HG02884 (cell line): ENCODE data around the gene DEAF1.

Experiments
- ATAC-seq: cut with Tn5 transposase; IDR thresholded peaks from one replicate; pipeline ENCODE4 v1.9.1; 2021; ENCODE audit warnings: mild to moderate bottlenecking, moderate library complexity; ENCODE audit not compliant: unreplicated experiment

The DEAF1 gene

GRCh38 chr11:626475-627307 lies 68.3 kb downstream of the DEAF1 start, which contains the start of gene SCT:
SCT (minus strand) TSS chr11:627181; CDS start chr11:627143, 38 bp downstream.
- no peak for ATAC-seq

- no peak for ATAC-seq
Measured at GRCh38 chr11:625636-626268, 69.3 kb downstream of the DEAF1 start.

GRCh38 chr11:624705-625635 lies 70.1 kb downstream of the DEAF1 start, which contains the start of gene CDHR5:
CDHR5 (minus strand) TSS chr11:624955; CDS start chr11:624902, 53 bp downstream.
- ATAC-seq = no peak

- ATAC-seq = no peak
Measured at GRCh38 chr11:623999-624704, 70.9 kb downstream of the DEAF1 start.

DNA sequence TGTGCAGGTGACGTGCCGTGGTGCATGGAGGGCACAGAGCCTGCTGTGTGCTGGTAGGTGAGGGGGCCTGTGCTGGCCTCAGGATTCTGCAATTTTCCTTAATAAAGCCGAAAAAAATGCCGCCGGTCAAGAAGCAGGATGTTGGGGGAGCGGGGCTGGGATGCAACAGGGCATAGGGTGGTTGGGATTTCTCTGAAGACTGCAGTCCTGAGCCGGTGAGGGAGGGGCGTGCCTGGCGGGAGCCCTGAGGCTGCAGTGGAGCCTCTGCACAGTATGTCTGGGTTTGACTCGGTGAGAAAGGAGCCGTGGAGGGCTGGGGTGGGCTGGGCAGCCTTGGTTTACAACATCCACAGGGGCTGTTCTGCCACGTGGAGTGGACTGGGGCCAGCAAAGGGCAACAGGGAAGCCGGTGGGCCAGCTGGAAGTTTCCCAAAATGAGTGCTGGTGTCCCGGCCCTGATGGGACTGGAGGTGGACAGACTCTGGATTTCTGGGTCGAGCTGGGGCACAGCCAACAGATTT lies 71.6 kb downstream of the DEAF1 start:
- ATAC-seq = no peak

DNA sequence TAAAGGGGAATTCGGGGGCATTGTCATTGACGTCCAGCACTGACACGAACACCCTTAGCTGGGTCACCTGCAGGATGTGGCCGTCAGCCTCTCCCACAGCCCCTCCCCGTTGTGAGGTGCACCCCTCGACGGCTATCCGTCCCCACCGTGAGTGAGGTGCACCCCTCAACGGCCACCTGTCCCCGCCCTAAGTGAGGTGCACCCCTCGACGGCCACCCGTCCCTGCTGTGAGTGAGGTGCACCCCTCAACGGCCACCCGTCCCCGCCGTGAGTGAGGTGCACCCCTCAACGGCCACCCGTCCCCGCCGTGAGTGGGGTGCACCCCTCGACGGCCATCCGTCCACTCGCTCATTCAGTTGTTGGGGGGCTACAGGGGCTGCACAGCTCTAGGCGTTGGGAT lies 73.2 kb downstream of the DEAF1 start:
- no peak for ATAC-seq

GRCh38 chr11:620935-621814 lies 73.8 kb downstream of the DEAF1 start:
- no peak for ATAC-seq

DNA sequence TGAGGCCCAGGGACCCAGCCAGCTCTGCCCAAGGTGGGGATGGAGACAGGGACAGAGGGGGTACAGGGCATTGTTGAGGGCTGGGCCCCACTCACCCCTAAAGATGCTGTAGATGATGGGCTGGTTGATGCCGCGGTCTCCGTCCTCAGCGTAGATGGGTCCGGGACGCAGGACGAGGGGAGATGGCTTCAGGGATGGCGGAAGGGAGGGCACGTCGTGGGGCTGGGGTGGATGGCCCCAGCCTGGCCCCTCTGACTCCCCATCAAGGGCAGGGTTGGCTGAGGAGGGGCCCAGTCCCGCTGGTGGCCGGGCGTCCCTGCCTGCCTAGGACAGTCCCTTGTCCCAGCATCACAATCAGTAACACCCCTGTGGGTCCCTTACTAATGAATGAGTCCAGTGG lies 74.8 kb downstream of the DEAF1 start:
- no peak for ATAC-seq

DNA sequence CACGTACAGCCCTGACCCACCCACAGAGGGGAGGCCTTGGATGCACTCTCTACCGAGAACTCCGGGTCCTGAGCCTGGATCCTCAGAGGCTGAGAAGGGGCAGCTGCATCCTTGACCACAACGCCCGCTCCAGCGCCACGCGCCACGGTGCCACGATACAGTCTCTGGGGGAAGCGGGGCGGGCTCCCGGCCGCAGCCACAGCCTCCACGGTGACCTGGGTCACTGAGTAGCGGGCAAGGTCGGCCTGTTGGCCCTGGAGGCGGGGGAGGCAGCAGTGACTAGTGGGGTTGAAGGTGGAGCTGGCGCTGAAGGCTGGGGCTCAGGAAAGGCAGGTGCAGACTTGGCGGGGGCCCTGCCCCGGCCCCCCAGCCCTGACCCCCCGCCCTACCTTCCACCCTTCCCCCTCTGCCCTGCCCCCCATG lies 75.4 kb downstream of the DEAF1 start:
- no peak for ATAC-seq

GRCh38 chr11:618856-619627 lies 76.0 kb downstream of the DEAF1 start:
- no peak for ATAC-seq

- no peak for ATAC-seq
Measured at GRCh38 chr11:617912-618682, 76.9 kb downstream of the DEAF1 start.

- no peak for ATAC-seq
Measured at GRCh38 chr11:617199-617911, 77.7 kb downstream of the DEAF1 start.

GRCh38 chr11:616320-617198 lies 78.5 kb downstream of the DEAF1 start:
- no peak for ATAC-seq

DNA sequence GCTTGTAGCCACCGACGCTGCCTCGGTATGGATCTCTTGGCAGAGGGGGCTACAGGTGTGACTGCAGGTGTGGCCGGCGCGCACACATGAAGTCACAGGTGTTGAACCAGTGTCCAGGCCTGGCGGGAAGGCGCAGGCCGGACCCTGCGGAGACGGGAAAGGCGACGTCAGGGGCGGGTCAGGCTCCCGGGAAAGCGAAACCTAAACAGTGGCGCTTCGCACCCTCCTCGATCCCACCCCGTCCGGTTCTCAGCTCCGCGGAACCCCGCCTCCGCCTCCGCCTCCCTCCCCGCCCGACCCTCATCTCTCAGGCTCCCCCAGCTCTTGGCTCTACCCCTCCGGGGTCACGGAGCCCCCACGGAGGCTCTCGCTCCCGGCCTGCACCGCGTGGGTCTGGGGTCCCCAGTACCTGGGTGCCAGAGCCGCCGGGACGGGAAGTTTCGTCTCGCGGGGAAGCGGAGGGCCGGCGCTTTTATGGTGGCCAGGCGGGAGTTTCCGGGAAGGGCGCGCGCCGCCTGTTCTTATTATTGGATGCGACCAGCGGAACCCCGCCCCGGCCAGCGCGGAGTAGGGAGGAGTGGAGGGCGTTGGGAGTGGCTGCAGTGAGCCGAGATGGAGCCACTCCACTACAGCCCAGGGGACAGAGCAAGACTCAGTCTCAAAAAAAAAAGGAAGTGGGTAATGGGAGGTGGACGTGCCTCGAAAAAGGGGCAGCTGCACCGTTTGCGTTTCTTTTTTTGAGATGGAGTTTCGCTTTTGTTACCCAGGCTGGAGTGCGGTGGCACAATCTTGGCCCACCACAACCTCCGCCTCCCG lies 79.3 kb downstream of the DEAF1 start, which contains the start of gene IRF7:
TSS of gene IRF7 (minus strand) at position 447 of the 816 bp plus-strand sequence. CDS start 586 bp downstream, outside the sequence.
- peak; percentile 77 for ATAC-seq
